ENCODE results near the gene TACC2.

DNA sequence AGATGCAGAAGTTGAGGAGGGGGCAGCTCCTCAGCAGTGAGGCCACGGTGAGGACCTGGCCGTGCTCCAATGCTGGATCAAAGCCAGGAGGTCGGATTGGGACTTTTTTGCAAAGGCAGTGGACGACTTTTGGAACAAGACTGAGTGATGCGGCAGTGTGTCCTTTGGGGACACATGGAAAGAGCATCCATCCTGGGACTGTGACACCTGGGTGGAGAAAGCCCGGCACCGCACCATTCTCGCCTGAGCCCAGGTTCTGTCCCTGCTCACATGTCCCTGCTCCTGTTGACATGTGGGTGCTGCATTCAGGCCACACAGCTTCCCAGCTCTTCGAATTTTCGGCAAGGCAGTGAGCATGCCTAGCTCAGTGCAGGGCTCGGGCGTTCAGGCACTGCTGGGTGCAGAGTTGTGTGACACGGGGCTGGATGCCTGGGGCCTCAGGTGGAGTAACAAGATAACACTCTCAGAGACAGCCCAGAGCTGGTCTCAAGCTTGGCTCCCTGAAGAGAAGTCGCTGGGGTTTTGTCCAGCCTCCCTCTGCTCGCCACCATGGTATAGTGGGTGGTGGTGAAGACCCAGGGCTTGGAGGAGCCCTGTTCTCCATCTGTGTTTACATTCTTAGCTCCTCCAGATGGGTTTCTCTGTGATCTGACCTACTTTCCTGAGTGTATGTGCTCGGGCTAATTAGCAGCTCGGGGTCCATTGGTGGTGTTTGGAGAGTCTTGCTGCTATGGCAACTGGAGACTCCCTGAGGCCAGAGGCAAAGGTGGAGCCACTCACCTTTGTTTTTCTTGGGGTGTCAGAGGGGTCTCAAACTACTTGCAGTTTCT, 170.4 kb downstream of the TACC2 start:
- TF ChIP-seq POLR2A (IDR thresholded peaks at IDR 0.05): no peak
- TF ChIP-seq, protein P1, sequence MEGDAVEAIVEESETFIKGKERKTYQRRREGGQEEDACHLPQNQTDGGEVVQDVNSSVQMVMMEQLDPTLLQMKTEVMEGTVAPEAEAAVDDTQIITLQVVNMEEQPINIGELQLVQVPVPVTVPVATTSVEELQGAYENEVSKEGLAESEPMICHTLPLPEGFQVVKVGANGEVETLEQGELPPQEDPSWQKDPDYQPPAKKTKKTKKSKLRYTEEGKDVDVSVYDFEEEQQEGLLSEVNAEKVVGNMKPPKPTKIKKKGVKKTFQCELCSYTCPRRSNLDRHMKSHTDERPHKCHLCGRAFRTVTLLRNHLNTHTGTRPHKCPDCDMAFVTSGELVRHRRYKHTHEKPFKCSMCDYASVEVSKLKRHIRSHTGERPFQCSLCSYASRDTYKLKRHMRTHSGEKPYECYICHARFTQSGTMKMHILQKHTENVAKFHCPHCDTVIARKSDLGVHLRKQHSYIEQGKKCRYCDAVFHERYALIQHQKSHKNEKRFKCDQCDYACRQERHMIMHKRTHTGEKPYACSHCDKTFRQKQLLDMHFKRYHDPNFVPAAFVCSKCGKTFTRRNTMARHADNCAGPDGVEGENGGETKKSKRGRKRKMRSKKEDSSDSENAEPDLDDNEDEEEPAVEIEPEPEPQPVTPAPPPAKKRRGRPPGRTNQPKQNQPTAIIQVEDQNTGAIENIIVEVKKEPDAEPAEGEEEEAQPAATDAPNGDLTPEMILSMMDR (IDR thresholded peaks at IDR 0.05): no peak
